ENCODE results near the gene RNF208.

DNA sequence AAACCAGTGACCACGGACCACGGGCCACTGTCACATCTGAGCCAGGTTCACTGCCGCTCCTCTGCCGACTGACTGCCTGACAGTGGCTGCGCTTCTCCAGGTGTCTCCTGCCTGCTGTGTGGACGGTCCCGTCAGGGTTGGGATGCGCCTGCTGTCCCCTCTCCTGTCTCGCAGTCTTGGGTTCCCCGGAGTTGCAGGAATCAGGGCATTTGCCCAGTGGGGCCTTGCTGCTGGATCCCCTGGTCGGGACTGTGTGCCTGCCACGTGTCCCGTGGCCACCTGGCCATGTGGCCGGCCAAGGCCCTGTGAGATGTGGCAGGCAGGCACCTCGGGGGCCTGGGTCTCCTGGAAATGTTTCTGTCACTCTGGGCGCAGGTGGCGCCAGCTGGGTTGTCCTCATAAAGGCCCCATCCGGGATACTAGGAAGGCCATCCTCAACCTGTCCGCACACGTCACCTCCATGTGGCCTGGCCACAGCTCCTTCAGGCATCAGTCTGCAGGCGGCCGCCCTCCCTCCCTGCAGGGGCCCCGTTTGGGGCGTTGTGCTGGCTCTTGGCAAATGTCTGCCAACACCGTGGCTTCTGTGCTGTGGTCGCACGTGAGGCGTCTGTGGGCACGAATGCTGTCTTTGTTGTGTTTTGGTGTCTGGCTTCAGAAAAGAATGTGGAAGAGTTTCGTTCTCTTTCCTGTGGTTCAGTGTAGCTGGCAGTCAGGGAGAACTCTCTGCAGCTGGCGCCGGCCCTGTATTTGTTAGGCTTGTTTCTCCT lies 49.1 kb upstream of the RNF208 start:
- TF ChIP-seq, protein P1, sequence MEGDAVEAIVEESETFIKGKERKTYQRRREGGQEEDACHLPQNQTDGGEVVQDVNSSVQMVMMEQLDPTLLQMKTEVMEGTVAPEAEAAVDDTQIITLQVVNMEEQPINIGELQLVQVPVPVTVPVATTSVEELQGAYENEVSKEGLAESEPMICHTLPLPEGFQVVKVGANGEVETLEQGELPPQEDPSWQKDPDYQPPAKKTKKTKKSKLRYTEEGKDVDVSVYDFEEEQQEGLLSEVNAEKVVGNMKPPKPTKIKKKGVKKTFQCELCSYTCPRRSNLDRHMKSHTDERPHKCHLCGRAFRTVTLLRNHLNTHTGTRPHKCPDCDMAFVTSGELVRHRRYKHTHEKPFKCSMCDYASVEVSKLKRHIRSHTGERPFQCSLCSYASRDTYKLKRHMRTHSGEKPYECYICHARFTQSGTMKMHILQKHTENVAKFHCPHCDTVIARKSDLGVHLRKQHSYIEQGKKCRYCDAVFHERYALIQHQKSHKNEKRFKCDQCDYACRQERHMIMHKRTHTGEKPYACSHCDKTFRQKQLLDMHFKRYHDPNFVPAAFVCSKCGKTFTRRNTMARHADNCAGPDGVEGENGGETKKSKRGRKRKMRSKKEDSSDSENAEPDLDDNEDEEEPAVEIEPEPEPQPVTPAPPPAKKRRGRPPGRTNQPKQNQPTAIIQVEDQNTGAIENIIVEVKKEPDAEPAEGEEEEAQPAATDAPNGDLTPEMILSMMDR (IDR thresholded peaks at IDR 0.05; ENCODE audit: low read depth, low read length, missing input control): no peak
- no peak for TF ChIP-seq YY1 (IDR thresholded peaks at IDR 0.05)
- no peak for TF ChIP-seq RAD21 (IDR thresholded peaks at IDR 0.05)
- TF ChIP-seq EGR1 (IDR thresholded peaks at IDR 0.05; ENCODE audit: low read depth in 2 of 2): no peak
- no peak for TF ChIP-seq SP1 (IDR thresholded peaks at IDR 0.05)
- TF ChIP-seq, protein P2, sequence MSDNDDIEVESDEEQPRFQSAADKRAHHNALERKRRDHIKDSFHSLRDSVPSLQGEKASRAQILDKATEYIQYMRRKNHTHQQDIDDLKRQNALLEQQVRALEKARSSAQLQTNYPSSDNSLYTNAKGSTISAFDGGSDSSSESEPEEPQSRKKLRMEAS (IDR thresholded peaks at IDR 0.05): no peak
- TF ChIP-seq TAF1 (conservative IDR thresholded peaks at IDR 0.05): no peak
- no peak for TF ChIP-seq GABPA (IDR thresholded peaks at IDR 0.05 in 1 of 2, conservative IDR thresholded peaks at IDR 0.05 in 1 of 2)
- TF ChIP-seq, protein P3, sequence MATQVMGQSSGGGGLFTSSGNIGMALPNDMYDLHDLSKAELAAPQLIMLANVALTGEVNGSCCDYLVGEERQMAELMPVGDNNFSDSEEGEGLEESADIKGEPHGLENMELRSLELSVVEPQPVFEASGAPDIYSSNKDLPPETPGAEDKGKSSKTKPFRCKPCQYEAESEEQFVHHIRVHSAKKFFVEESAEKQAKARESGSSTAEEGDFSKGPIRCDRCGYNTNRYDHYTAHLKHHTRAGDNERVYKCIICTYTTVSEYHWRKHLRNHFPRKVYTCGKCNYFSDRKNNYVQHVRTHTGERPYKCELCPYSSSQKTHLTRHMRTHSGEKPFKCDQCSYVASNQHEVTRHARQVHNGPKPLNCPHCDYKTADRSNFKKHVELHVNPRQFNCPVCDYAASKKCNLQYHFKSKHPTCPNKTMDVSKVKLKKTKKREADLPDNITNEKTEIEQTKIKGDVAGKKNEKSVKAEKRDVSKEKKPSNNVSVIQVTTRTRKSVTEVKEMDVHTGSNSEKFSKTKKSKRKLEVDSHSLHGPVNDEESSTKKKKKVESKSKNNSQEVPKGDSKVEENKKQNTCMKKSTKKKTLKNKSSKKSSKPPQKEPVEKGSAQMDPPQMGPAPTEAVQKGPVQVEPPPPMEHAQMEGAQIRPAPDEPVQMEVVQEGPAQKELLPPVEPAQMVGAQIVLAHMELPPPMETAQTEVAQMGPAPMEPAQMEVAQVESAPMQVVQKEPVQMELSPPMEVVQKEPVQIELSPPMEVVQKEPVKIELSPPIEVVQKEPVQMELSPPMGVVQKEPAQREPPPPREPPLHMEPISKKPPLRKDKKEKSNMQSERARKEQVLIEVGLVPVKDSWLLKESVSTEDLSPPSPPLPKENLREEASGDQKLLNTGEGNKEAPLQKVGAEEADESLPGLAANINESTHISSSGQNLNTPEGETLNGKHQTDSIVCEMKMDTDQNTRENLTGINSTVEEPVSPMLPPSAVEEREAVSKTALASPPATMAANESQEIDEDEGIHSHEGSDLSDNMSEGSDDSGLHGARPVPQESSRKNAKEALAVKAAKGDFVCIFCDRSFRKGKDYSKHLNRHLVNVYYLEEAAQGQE (IDR thresholded peaks at IDR 0.05): no peak
- TF ChIP-seq JUND (IDR thresholded peaks at IDR 0.05): no peak
- TF ChIP-seq RXRA (IDR thresholded peaks at IDR 0.05): no peak
